Measurements from ENCODE around the gene CLDN5.

Gene CLDN5

DNA sequence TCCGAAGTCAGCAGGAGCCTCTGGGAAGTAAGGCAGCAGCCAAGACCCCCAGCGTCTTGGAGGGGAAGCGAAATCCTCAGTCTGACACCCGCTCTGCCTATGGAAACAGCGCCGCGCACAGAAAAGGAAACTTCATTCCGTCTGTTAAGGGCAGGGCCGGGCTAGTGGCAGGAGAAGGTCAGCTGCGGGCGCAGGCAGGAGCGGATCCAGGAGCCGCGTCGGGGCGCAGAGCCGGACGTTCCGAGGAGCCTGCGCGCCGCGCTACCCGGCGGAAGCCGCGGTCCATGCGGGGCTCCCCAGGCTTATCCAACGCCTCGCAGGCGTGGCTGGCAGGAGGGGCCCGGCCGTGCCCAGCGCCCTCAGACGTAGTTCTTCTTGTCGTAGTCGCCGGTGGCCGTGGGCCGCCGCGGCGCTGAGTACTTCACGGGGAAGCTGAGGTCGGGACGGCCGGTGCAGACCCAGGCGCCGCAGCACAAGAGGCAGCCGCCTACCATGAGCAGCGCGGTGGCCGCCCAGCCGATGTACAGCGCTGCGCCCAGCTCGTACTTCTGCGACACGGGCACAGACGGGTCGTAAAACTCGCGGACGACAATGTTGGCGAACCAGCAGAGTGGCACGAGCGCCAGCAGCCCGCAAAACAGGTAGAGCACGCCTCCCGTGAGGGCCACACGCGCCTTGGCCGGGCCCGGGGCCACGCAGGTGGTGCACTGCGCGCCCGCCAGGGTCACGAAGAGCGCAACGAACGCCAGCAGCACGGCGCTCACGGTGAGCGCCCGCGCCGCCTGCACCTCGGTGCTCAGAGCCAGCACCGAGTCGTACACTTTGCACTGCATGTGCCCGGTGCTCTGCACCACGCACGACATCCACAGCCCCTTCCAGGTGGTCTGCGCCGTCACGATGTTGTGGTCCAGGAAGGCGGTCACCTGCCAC lies 705 bp downstream of the CLDN5 start:
- Histone ChIP-seq H3K27ac (ENCODE audit: insufficient read depth, low read length, poor library complexity, severe bottlenecking) (no peak overlapping the region), H3K9me3 (ENCODE audit: control insufficient read depth, low read length) (no peaks in the 10 kb centered on the region), H3K36me3 (ENCODE audit: control insufficient read depth, insufficient read depth, low read length) (no peaks in the 10 kb centered on the region), H3K4me3 (ENCODE audit: insufficient read depth, low read depth, low read length, poor library complexity, severe bottlenecking) (peak overlapping the region; percentile 42), H3K27me3 (replicated peaks; ENCODE audit: control insufficient read depth, insufficient read depth, low read length, poor library complexity, severe bottlenecking) (peaks cover 22% of the 10 kb centered on the region), H3K4me1 (ENCODE audit: control insufficient read depth, insufficient read depth, low read length, poor library complexity, severe bottlenecking) (peaks cover 20% of the 10 kb centered on the region)
- DNase-seq = no peak

DNA sequence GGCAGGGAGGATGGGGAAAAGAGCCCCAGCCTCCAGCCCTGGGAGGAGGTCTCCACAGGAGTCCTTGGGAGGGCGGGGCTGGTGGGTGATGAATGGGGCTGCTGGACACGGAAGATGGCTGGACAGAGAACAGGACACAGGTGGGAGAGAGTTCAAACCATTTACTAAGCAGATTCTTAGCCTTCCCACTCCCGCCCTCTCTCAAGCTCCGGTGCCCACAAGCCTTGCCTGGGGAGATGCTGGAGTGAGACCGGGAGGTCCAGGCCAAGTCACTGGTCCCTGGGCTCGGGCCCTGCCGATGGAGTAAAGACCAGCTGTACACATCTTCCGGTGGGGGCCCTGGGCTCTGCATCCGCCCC lies 1.4 kb downstream of the CLDN5 start:
- Histone ChIP-seq H3K27me3 (replicated peaks; ENCODE audit: control insufficient read depth, insufficient read depth, low read length, poor library complexity, severe bottlenecking) (peaks cover 22% of the 10 kb centered on the region), H3K4me1 (ENCODE audit: control insufficient read depth, insufficient read depth, low read length, poor library complexity, severe bottlenecking) (peaks cover 20% of the 10 kb centered on the region), H3K9me3 (ENCODE audit: control insufficient read depth, low read length) (no peaks in the 10 kb centered on the region), H3K36me3 (ENCODE audit: control insufficient read depth, insufficient read depth, low read length) (no peaks in the 10 kb centered on the region), H3K4me3 (ENCODE audit: insufficient read depth, low read depth, low read length, poor library complexity, severe bottlenecking) (peak overlapping the region; percentile 42), H3K27ac (ENCODE audit: insufficient read depth, low read length, poor library complexity, severe bottlenecking) (no peak overlapping the region)
- no peak for DNase-seq

DNA sequence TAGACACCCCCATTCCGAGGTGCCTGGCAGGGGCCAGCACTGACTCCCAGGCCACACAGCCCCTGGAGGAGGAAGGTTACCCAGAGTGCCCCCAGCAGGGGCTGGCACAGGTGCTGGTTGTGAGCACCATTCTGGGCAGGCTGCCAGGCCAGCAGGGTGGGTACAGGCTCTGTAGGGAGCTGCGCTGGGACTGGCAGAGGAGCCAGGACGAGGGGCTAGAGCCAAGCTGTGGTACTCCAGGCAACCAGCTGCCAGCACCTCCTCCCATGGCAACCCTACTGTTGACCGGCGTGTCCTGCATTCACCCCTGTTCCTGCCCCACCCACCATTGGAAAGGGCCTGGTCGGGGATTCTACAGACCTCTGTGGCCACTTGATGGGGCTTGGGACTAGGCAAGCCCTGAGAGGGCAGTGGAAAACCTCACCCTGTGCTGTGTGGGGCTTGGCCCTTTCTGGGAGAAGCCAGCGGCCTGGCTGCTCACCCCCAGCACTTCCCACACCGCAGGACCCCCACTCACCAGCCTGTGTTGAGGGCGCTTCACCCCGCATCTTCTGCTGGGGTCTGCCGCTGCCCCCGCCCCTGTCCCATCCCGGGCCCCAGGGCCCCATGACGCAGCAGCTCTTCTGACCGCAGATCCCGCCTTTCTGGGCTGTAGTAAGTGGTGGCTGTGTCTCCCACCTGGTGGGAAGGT lies 1.9 kb downstream of the CLDN5 start:
- Histone ChIP-seq H3K27me3 (replicated peaks; ENCODE audit: control insufficient read depth, insufficient read depth, low read length, poor library complexity, severe bottlenecking) (peaks cover 22% of the 10 kb centered on the region), H3K4me3 (ENCODE audit: insufficient read depth, low read depth, low read length, poor library complexity, severe bottlenecking) (no peak overlapping the region), H3K9me3 (ENCODE audit: control insufficient read depth, low read length) (no peaks in the 10 kb centered on the region), H3K27ac (ENCODE audit: insufficient read depth, low read length, poor library complexity, severe bottlenecking) (no peak overlapping the region), H3K36me3 (ENCODE audit: control insufficient read depth, insufficient read depth, low read length) (no peaks in the 10 kb centered on the region), H3K4me1 (ENCODE audit: control insufficient read depth, insufficient read depth, low read length, poor library complexity, severe bottlenecking) (peaks cover 20% of the 10 kb centered on the region)
- DNase-seq = no peak

DNA sequence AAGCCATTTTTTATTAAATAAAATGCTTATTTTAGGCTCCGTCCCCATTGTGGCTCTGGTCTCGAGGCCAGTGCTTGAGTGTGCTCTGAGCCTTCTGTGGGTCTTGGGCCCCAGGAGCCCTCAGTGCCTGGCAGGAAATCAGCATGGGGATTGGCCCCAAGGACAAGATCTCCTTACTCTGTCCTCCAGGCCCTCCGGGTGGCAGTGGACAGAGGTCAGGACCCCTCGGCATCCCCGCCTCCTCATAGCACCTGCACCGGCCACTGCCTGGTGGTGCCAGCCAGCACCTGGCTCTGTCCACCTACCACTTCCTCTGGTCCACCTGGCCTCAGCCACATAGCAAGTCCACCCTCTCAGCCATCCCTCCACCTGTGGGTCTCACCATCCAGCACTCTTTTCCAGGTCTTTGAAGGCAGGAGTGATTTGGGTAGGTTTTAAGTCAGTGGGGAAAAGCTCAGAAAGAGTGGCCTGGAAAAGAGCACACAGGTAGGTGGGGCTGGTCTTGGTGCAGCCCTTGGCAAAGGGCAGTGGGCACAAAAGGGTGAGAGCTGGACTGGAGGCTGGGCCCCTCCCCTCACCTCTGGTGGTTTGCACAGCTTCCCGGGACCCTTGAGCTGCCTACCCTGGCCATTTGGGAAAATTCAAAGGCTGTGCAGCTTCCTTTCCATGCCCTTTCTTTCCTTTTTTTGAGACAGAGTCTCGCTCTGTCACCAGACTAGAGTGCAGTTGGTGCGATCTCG lies 3.5 kb downstream of the CLDN5 start:
- DNase-seq = no peak
- H3K36me3 ChIP-seq (ENCODE audit: control insufficient read depth, insufficient read depth, low read length) = no peaks in the 10 kb centered on the region
- no peak overlapping the region for H3K4me3 ChIP-seq (ENCODE audit: insufficient read depth, low read depth, low read length, poor library complexity, severe bottlenecking)
- H3K9me3 ChIP-seq (ENCODE audit: control insufficient read depth, low read length) = no peaks in the 10 kb centered on the region
- H3K4me1 ChIP-seq (ENCODE audit: control insufficient read depth, insufficient read depth, low read length, poor library complexity, severe bottlenecking) = peaks cover 20% of the 10 kb centered on the region
- peaks cover 22% of the 10 kb centered on the region for H3K27me3 ChIP-seq (replicated peaks; ENCODE audit: control insufficient read depth, insufficient read depth, low read length, poor library complexity, severe bottlenecking)
- H3K27ac ChIP-seq (ENCODE audit: insufficient read depth, low read length, poor library complexity, severe bottlenecking) = no peak overlapping the region

DNA sequence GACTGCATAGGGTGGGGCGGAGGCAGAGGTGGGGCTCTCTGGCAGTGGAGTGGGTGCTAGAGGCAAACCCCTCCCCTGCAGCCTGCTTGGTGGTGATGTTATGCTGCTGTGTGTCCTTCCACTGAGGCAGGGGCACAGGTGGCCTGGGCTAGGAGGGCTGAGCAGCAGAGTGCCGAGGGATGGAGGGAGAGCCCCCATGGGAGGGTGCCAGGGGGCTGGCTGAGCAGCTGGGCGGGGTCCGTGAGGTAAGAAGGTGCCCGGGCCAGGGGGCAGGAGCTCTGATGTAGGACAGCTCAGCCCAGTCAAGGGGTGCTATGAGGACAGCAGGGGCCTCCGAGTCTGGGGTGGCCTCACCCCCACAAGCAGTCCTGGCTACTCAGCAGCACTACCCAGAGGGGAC lies 4.2 kb downstream of the CLDN5 start:
- Histone ChIP-seq H3K27ac (ENCODE audit: insufficient read depth, low read length, poor library complexity, severe bottlenecking) (no peak overlapping the region), H3K9me3 (ENCODE audit: control insufficient read depth, low read length) (no peaks in the 10 kb centered on the region), H3K27me3 (replicated peaks; ENCODE audit: control insufficient read depth, insufficient read depth, low read length, poor library complexity, severe bottlenecking) (peaks cover 21% of the 10 kb centered on the region), H3K36me3 (ENCODE audit: control insufficient read depth, insufficient read depth, low read length) (no peaks in the 10 kb centered on the region), H3K4me1 (ENCODE audit: control insufficient read depth, insufficient read depth, low read length, poor library complexity, severe bottlenecking) (peaks cover 20% of the 10 kb centered on the region), H3K4me3 (ENCODE audit: insufficient read depth, low read depth, low read length, poor library complexity, severe bottlenecking) (no peak overlapping the region)
- no peak for DNase-seq

DNA sequence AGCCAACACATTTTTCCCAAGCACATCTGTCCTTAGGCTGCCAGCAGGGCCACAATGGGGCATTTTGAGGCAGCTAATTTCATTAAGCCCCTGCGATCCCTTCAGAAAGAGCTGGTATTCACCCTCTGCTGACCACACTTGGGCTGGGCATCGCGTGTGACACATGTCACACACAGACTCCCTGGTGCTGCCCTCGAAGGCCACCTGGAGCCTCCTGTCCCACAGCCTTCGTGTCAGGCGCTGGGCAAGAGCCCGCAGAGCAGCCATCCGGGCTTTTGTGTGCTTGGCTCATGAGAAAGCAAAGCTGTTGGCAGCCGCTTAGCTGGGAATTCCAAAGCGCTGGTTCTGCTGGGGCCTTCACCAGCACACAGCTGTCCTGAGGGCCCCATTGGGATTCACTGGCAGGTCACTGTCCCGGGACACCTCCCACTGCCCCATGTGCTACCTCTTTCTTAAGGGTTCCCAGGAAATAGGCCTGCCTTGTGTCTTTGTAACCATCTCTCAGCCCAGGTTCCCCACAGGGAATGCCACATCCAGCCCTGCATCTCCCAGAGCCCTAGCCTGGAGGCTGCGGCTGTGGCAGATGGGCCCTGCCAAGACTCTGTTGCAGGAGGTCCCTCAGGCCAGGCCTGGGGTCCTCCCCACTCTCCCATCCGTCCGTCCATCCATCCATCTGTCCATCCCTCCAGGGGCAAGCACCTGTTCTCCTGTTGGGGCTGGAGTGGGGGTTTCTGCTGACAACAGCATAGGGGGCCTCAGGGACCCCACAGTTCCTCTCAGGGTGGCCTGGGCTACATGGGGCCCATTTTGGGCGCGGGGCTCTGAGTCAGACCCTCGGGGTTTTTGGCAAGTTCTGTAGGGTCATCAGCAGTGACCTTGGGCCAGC lies 4.9 kb downstream of the CLDN5 start:
- Histone ChIP-seq H3K9me3 (ENCODE audit: control insufficient read depth, low read length) (no peaks in the 10 kb centered on the region), H3K4me3 (ENCODE audit: insufficient read depth, low read depth, low read length, poor library complexity, severe bottlenecking) (no peak overlapping the region), H3K27me3 (replicated peaks; ENCODE audit: control insufficient read depth, insufficient read depth, low read length, poor library complexity, severe bottlenecking) (peaks cover 15% of the 10 kb centered on the region), H3K27ac (ENCODE audit: insufficient read depth, low read length, poor library complexity, severe bottlenecking) (no peak overlapping the region), H3K36me3 (ENCODE audit: control insufficient read depth, insufficient read depth, low read length) (no peaks in the 10 kb centered on the region), H3K4me1 (ENCODE audit: control insufficient read depth, insufficient read depth, low read length, poor library complexity, severe bottlenecking) (peaks cover 14% of the 10 kb centered on the region)
- DNase-seq = no peak

DNA sequence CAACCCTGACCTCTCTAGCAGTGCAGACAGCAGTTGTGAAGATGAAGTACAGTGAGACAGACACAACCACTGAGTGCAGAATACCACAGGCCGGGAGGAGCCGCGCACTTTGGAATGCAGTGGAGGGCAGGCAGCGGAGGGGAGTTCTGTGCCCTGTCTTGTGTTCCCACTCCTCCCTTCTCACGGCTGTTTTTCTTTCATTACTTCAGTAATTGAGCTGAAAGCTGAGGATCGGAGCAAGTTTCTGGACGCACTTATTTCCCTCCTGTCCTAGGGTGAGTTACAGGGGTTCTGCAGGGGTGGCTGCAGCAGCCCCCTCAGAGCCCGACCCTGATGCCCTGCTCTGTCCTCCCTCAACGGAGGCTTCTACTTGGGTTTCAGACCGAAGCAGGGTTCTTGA lies 5.6 kb downstream of the CLDN5 start:
- no peaks in the 10 kb centered on the region for H3K36me3 ChIP-seq (ENCODE audit: control insufficient read depth, insufficient read depth, low read length)

DNA sequence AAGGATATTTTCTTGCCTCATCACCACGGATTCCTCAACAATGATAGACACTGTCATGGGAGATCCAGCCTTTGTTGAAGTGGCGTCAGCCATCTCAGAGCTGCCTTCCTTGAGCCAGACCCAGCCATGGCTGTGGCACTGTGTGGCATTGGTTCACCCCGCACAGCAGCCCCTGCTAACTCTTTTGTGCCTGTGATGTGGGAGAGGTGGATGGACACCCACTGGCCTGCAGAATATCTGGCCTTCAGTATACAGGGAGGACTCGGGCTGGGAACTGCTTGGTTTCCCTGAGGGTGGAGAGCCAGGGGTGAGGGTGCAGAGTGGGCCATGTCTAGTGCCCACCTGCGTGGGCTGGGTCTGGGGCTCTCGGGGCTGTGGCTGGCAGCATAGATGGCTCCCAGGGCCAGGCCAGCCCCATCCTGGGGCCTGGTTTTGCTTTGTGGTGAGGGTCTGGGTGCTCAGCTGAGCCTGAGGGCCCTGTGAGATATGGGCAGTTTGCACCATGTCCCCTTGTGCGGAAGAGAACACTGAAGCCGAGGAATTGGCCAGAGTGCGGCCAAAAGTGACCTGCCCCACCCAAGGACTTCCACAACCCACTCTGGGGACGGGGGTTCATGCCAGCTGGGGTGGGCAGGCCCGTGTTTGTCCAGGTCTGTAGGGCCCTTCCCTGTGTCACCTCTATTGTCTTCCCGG lies 6.1 kb downstream of the CLDN5 start:
- H3K36me3 ChIP-seq (ENCODE audit: control insufficient read depth, insufficient read depth, low read length) = no peaks in the 10 kb centered on the region
- peaks cover 5% of the 10 kb centered on the region for H3K9me3 ChIP-seq (ENCODE audit: control insufficient read depth, low read length)
- no peak overlapping the region for H3K4me3 ChIP-seq (ENCODE audit: insufficient read depth, low read depth, low read length, poor library complexity, severe bottlenecking)
- H3K27ac ChIP-seq (ENCODE audit: insufficient read depth, low read length, poor library complexity, severe bottlenecking) = no peak overlapping the region
- DNase-seq = no peak
- peaks cover 6% of the 10 kb centered on the region for H3K27me3 ChIP-seq (replicated peaks; ENCODE audit: control insufficient read depth, insufficient read depth, low read length, poor library complexity, severe bottlenecking)
- H3K4me1 ChIP-seq (ENCODE audit: control insufficient read depth, insufficient read depth, low read length, poor library complexity, severe bottlenecking) = peaks cover 1% of the 10 kb centered on the region

More for the DNA sequence above, 5.6 kb downstream of the CLDN5 start:
- H3K27me3 ChIP-seq (replicated peaks; ENCODE audit: control insufficient read depth, insufficient read depth, low read length, poor library complexity, severe bottlenecking) = peaks cover 8% of the 10 kb centered on the region
- DNase-seq = no peak
- no peak overlapping the region for H3K4me3 ChIP-seq (ENCODE audit: insufficient read depth, low read depth, low read length, poor library complexity, severe bottlenecking)
- H3K27ac ChIP-seq (ENCODE audit: insufficient read depth, low read length, poor library complexity, severe bottlenecking) = no peak overlapping the region
- peaks cover 5% of the 10 kb centered on the region for H3K9me3 ChIP-seq (ENCODE audit: control insufficient read depth, low read length)
- peaks cover 7% of the 10 kb centered on the region for H3K4me1 ChIP-seq (ENCODE audit: control insufficient read depth, insufficient read depth, low read length, poor library complexity, severe bottlenecking)

DNA sequence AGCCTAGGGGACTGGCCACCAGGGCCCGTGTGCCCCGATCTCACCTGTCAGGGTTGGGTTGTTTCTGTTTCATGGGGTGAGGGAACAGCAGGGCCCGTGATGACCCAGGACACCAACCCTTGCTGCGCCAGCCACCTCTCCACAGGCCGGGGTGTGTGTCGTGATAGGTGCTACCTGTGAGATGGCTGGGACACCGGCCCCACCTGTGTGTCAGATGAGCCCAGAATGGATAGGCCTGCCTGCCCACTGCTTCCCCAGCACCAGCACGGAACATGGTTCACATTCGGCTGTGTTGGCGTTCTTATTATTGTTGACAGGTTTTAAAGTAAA lies 7.1 kb downstream of the CLDN5 start:
- Histone ChIP-seq H3K27me3 (replicated peaks; ENCODE audit: control insufficient read depth, insufficient read depth, low read length, poor library complexity, severe bottlenecking) (no peaks in the 10 kb centered on the region), H3K9me3 (ENCODE audit: control insufficient read depth, low read length) (peaks cover 5% of the 10 kb centered on the region), H3K27ac (ENCODE audit: insufficient read depth, low read length, poor library complexity, severe bottlenecking) (no peak overlapping the region), H3K4me3 (ENCODE audit: insufficient read depth, low read depth, low read length, poor library complexity, severe bottlenecking) (no peak overlapping the region), H3K36me3 (ENCODE audit: control insufficient read depth, insufficient read depth, low read length) (no peaks in the 10 kb centered on the region), H3K4me1 (ENCODE audit: control insufficient read depth, insufficient read depth, low read length, poor library complexity, severe bottlenecking) (no peaks in the 10 kb centered on the region)
- no peak for DNase-seq
